Left renal pelvis (tissue), 4 donors: ENCODE measurements around the gene LAPTM5. TPM values are rescaled to one million over a fixed set of nuclear protein-coding genes. Genes with fewer than 3 reads are reported as not detected.

ENCODE experiments used
- DNase-seq, 4 donors: peaks; one replicate each; pipeline ENCODE4 v3.0.0-alpha.2; 2013; ENCODE audit warnings: low read depth in 4 of 4, low spot score in 3 of 4
- polyA plus RNA-seq, 4 donors: library from polyadenylated mRNA; unstranded; fragments of 120-200 nt; gene quantifications; one replicate each; pipeline ENCODE4 v1.2.1, GENCODE V29; 2013; ENCODE audit not compliant: insufficient read length in 4 of 4

The LAPTM5 gene
- polyA plus RNA-seq, 4 donors, result 15.8 to 33.0 (median 17.0) TPM

GRCh38 chr1:30745834-30746208 is 11.8 kb downstream of the LAPTM5 start:
- DNase-seq, result no peak

GRCh38 chr1:30745156-30745833 is 12.3 kb downstream of the LAPTM5 start:
- DNase-seq, result no peak

GRCh38 chr1:30744060-30744756 is 13.4 kb downstream of the LAPTM5 start:
- no peak for DNase-seq

GRCh38 chr1:30743584-30744059 is 14.0 kb downstream of the LAPTM5 start:
- no peak for DNase-seq

- DNase-seq, result no peak
Observed at GRCh38 chr1:30742963-30743559, 14.5 kb downstream of the LAPTM5 start.

- DNase-seq, result no peak
Observed at GRCh38 chr1:30742300-30742962, 15.1 kb downstream of the LAPTM5 start.

GRCh38 chr1:30741239-30741894 is 16.2 kb downstream of the LAPTM5 start:
- DNase-seq, result no peak

- DNase-seq, result no peak
Observed at GRCh38 chr1:30740251-30741238, 17.0 kb downstream of the LAPTM5 start.

- DNase-seq, result no peak
Observed at GRCh38 chr1:30739601-30740000, 18.0 kb downstream of the LAPTM5 start.

GRCh38 chr1:30738715-30739559 is 18.6 kb downstream of the LAPTM5 start:
- no peak for DNase-seq

GRCh38 chr1:30738040-30738714 is 19.4 kb downstream of the LAPTM5 start:
- DNase-seq, result no peak

GRCh38 chr1:30737357-30738039 is 20.1 kb downstream of the LAPTM5 start:
- DNase-seq, result no peak

GRCh38 chr1:30735668-30736498 is 21.7 kb downstream of the LAPTM5 start:
- DNase-seq, result no peak

GRCh38 chr1:30735124-30735523 is 22.4 kb downstream of the LAPTM5 start:
- no peak for DNase-seq

GRCh38 chr1:30734580-30734979 is 23.0 kb downstream of the LAPTM5 start:
- no peak for DNase-seq

- DNase-seq, result no peak
Observed at GRCh38 chr1:30734106-30734505, 23.5 kb downstream of the LAPTM5 start.

GRCh38 chr1:30733493-30733892 is 24.1 kb downstream of the LAPTM5 start:
- no peak for DNase-seq
